Measurements from ENCODE around the gene IFTAP.

DNA sequence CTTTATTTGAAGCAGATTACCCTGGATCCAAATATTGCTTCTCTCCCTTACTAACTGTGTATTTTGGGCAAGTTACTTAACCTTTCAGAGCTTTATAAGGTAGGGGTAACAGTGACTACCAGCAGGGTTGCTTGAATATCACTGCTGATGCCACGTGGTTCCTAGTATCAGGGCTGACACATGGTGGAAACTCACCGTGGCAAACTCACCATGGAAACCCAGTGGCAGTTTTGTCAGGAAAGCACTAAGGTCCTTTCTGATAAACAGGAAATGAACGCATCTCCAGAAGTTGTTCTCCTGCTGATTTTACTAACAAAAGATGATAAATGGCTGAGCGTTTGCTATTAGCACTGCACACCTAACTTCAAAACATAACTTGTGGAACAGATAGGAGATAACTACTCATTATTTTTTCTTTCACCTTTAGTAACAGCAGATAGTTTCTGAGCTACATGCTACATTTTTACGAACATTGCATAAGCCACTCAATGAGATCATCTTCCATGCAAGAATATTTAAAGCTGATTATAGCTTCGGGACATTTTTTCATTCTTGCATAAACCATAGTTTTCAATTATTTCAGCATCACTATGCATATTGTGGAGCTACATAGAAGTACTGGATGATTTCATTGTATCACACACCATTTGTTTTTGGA is 63.4 kb downstream of the IFTAP start:
- TF ChIP-seq, protein P1, sequence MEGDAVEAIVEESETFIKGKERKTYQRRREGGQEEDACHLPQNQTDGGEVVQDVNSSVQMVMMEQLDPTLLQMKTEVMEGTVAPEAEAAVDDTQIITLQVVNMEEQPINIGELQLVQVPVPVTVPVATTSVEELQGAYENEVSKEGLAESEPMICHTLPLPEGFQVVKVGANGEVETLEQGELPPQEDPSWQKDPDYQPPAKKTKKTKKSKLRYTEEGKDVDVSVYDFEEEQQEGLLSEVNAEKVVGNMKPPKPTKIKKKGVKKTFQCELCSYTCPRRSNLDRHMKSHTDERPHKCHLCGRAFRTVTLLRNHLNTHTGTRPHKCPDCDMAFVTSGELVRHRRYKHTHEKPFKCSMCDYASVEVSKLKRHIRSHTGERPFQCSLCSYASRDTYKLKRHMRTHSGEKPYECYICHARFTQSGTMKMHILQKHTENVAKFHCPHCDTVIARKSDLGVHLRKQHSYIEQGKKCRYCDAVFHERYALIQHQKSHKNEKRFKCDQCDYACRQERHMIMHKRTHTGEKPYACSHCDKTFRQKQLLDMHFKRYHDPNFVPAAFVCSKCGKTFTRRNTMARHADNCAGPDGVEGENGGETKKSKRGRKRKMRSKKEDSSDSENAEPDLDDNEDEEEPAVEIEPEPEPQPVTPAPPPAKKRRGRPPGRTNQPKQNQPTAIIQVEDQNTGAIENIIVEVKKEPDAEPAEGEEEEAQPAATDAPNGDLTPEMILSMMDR (IDR thresholded peaks at IDR 0.05): no peak
- no peak for TF ChIP-seq POLR2A (IDR thresholded peaks at IDR 0.05)
